GM23248 (cell line): ENCODE data around the gene FLCN.

ENCODE experiments used
- EZH2 ChIP-seq: fragments of 200-600 bp; sonication (generic); IDR thresholded peaks from 2 replicates; pipeline ENCODE4 v1.6.1; 2018; ENCODE audit warnings: antibody characterized with exemption, mild to moderate bottlenecking; ENCODE audit not compliant: insufficient read depth, poor library complexity, severe bottlenecking
- EZH2phosphoT487 ChIP-seq: fragments of 200-600 bp; sonication (generic); IDR thresholded peaks from 2 replicates; pipeline ENCODE4 v1.6.1; 2018; ENCODE audit warnings: antibody characterized with exemption, moderate library complexity, mild to moderate bottlenecking, low read depth; ENCODE audit not compliant: insufficient read depth

DNA sequence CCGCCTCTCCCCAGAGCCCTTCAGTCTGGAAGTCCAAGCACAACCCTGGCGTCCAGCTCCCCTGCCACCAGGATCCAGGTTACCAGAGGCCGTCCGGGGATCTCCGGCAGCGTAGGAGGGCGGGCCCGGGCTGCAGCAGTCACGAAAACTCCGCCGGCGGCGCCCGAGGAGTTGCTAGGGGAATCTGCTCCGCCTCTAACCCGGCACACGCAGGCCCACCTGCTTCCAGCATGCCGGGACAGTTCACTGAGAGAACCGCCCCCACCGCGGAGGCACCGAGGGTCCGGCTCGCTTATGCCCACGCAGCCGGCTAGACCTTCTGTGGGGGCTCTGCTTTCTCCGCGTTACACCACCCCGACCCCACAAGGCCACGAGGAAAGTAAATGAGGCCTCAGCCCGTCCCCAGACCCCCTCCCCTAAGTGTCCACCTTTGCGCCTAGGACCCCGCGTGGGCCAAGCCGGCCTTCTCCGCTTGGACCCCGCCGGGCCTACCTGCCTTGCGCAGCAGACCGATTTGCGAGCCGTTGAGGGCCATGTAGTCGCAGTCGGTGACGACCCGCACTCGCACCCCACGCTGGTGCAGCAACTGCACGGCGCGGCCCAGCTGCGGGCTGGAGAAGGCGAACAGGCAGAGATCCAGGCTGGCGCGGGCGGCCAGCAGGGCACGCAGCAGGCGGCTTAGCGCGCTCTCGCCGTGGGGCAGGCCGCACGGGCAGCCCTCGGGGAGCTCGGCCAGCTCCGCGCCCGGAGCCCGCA is 31.4 kb downstream of the FLCN start:
- TF ChIP-seq EZH2phosphoT487 (no peak), EZH2 (no peak)
